ENCODE measurements around the gene SVOP. TPM values are rescaled to one million over a fixed set of nuclear protein-coding genes. Genes with fewer than 3 reads are reported as not detected.

Gene SVOP, protein sequence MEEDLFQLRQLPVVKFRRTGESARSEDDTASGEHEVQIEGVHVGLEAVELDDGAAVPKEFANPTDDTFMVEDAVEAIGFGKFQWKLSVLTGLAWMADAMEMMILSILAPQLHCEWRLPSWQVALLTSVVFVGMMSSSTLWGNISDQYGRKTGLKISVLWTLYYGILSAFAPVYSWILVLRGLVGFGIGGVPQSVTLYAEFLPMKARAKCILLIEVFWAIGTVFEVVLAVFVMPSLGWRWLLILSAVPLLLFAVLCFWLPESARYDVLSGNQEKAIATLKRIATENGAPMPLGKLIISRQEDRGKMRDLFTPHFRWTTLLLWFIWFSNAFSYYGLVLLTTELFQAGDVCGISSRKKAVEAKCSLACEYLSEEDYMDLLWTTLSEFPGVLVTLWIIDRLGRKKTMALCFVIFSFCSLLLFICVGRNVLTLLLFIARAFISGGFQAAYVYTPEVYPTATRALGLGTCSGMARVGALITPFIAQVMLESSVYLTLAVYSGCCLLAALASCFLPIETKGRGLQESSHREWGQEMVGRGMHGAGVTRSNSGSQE
- total RNA-seq, result not detected in 2 replicates

DNA sequence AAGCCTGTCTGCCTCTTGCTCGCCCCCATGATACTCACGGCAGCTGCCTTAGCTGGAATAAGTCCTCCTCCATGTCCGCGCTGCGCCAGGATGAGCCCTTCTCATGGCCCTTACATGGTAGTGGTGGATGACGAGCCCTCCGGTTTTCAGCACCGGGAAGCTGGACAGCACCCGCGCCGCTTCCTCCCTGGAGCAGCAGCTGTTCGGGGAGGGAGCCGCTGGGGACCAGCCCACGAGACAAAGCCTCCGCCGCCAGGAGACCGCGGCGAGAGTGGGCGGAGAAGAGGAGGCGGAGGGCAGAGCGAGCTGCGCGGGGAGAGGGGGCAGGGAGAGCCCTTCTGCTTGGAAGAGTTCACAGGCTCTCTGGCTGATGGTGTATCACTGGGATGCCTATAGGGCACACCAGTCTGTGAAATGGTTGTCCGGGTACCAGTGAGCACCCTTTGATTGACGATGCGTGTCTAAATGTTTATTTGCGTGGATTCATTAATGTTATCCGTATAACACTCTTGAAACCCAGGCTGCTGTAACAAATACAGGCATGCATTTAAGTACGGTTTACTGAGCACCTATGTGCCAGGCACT lies at the start of gene SVOP:
TSS of gene SVOP (minus strand) at position 273 of the 585 bp plus-strand sequence. CDS start at position 73, 200 bp downstream.

DNA sequence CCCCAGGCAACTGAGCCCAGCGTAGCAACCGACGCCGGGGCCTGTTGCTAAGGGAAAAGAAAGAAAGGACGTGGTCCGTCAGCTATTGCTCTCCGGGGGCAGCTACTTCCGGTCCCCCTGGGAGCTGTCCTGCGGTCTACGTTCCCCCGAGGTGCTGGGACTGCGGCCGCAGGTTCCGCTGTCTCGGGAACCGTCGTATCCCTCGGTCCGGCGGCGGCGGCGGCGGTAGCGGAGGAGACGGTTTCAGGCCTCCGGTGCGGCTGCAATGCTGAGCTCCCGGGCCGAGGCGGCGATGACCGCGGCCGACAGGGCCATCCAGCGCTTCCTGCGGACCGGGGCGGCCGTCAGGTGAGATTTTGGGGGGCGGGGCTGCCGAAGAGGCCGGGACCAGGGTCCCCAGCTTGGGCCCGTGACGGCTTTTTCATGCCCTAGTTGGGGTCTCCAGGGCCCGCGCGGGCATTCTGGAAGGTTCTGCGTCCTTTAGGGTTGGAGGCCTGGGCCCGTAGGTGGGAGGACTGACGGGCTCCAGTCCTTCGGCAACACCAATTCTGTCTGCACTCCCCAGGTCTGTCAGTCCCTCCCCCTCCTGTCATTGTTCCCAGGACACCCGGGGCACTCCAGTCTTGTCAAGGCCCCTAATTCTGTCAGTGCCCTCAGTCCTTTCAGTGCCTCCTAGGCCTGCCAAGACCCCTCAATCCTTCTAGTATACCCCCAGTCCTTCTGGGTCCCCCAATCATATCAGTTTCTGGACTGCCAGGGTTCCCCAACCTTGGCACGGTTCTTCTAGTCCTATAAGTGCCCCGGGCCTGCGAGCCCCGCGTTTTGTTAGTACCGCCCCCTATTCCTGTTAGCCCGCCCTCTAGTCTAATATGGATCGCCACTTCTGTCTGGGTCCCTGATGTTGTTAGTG lies 31.8 kb upstream of the SVOP start, which contains the start of gene USP30:
TSS of gene USP30 (plus strand) at position 163 of the 910 bp plus-strand sequence. CDS start at position 266, 103 bp downstream.

DNA sequence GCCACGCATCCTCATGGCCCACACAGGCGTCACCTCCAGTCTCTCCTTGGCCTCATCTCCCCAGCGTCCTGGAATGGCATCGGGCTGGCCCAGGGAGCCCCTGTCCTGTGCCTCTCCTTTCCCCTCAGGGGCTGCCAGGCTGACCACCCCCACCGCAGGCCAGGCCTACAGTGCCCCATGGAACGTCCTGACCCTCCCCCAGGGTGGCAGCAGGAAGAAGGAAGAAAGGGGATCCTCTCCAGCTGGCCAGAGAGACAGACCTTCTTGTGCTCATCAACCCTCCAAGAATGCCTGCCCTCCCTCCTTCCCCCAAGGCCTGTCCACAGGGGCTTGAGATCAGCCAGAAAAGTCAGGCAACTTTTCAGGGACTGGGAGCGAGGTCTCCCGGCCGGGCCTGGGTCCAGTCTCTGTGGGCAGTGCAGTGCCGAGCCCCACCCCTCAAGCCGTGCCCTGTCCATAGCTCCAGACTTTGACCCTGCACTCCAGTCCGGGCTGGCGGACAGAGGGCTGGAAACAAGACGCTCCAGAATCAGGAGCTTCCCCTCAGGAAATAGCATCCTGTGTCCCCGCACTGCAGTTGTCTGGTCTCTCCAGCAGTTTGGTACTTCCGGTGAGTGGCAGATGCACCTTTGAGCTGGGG lies 141.1 kb downstream of the SVOP start, which contains the start of gene DAO:
TSS of gene DAO (plus strand) at position 478 of the 640 bp plus-strand sequence. CDS start 4,915 bp downstream, outside the sequence.

Other genes with a start within 250 kb of the SVOP start
- 23.0 and 26.6 TPM in 2 replicates for gene SSH1, start 163.5 kb downstream of the SVOP start, total RNA-seq
- not detected in 2 replicates for gene DAO, start 141.0 kb downstream of the SVOP start, total RNA-seq
- gene USP30, start 31.5 kb upstream of the SVOP start, total RNA-seq, result 10.8 and 15.1 TPM in 2 replicates
- 23.7 and 26.2 TPM in 2 replicates for gene ALKBH2, start 72.4 kb upstream of the SVOP start, total RNA-seq
- 41.2 and 86.9 TPM in 2 replicates for gene UNG, start 76.5 kb upstream of the SVOP start, total RNA-seq
- gene ACACB, start 95.5 kb upstream of the SVOP start, total RNA-seq, result 1.6 and 2.7 TPM in 2 replicates

All from mesangial cell (primary cell).